Suprapubic skin (tissue), 4 donors: ENCODE data around the gene MAPK1IP1L. TPM values are rescaled to one million over a fixed set of nuclear protein-coding genes. Genes with fewer than 3 reads are reported as not detected.

Experiments used
- DNase-seq, 2 donors: peaks; one replicate each; pipeline ENCODE4 v3.0.0-alpha.2; 2019; ENCODE audit warnings: low spot score in 2 of 2
- H3K27ac ChIP-seq: fragments of 200-600 bp; sonication (generic); one replicate; pipeline ENCODE4 v1.5.1; 2019
- H3K27me3 ChIP-seq: fragments of 200-600 bp; sonication (generic); one replicate; pipeline ENCODE4 v1.5.1; 2019
- H3K36me3 ChIP-seq: fragments of 200-600 bp; sonication (generic); one replicate; pipeline ENCODE4 v1.5.1; 2019
- H3K4me1 ChIP-seq: fragments of 200-600 bp; sonication (generic); one replicate; pipeline ENCODE4 v1.5.1; 2019
- H3K4me3 ChIP-seq: fragments of 200-600 bp; sonication (generic); one replicate; pipeline ENCODE4 v1.5.1; 2019; ENCODE audit warnings: mild to moderate bottlenecking
- H3K9me3 ChIP-seq: fragments of 200-600 bp; sonication (generic); one replicate; pipeline ENCODE4 v1.5.1; 2019
- EP300 ChIP-seq: sonication (generic); formaldehyde crosslinking; IDR thresholded peaks from one replicate; pipeline ENCODE4 v1.6.1; 2017; ENCODE audit warnings: antibody characterized with exemption
- POLR2A ChIP-seq, 2 donors: fragments of 450-650 bp; IDR thresholded peaks; one replicate each; pipeline ENCODE4 v1.6.1; 2017; ENCODE audit warnings: antibody characterized with exemption in 2 of 2, mild to moderate bottlenecking in 2 of 2, moderate library complexity in 2 of 2
- POLR2AphosphoS5 ChIP-seq, 3 donors: sonication (generic); formaldehyde crosslinking; IDR thresholded peaks; one replicate each; pipeline ENCODE4 v1.6.1; 2017; ENCODE audit warnings: antibody characterized with exemption in 3 of 3
- WGBS: methylation state at CpG from one replicate; pipeline ENCODE4 v1.1.5; 2018; 5-methylcytosine and 5-hydroxymethylcytosine counted together
- total RNA-seq, 4 donors: library from RNA; depleted of rRNA; stranded (reverse); fragments of >200 nt; gene quantifications; one replicate each; pipeline ENCODE4 v1.1.0, GENCODE V29; 2016
- TF ChIP-seq, protein P1 (sequence below), 2 donors: fragments of 200-600 bp in 1 of 2; fragments of 450-650 bp in 1 of 2; sonication (generic) in 1 of 2; IDR thresholded peaks; one replicate each; pipeline ENCODE4 v1.5.1; 2016 to 2019; ENCODE audit warnings: antibody characterized with exemption in 2 of 2, mild to moderate bottlenecking in 1 of 2, moderate library complexity in 1 of 2

MAPK1IP1L gene
- total RNA-seq, 4 donors from 2014 or later, result 40.3 to 95.5 (median 59.7) TPM

- TF ChIP-seq EP300 (no peak), POLR2A (IDR thresholded peaks at IDR 0.05) (no peak), POLR2AphosphoS5 (IDR thresholded peaks at IDR 0.05) (no peak)
- TF ChIP-seq, protein P1, sequence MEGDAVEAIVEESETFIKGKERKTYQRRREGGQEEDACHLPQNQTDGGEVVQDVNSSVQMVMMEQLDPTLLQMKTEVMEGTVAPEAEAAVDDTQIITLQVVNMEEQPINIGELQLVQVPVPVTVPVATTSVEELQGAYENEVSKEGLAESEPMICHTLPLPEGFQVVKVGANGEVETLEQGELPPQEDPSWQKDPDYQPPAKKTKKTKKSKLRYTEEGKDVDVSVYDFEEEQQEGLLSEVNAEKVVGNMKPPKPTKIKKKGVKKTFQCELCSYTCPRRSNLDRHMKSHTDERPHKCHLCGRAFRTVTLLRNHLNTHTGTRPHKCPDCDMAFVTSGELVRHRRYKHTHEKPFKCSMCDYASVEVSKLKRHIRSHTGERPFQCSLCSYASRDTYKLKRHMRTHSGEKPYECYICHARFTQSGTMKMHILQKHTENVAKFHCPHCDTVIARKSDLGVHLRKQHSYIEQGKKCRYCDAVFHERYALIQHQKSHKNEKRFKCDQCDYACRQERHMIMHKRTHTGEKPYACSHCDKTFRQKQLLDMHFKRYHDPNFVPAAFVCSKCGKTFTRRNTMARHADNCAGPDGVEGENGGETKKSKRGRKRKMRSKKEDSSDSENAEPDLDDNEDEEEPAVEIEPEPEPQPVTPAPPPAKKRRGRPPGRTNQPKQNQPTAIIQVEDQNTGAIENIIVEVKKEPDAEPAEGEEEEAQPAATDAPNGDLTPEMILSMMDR (IDR thresholded peaks at IDR 0.05), result no peak
- no peak overlapping the region for H3K27ac ChIP-seq
- 15% methylated on average over 7 of the region's 7 CpGs for WGBS
Observed at GRCh38 chr14:55025948-55026347, 25.5 kb upstream of the MAPK1IP1L start.

DNA sequence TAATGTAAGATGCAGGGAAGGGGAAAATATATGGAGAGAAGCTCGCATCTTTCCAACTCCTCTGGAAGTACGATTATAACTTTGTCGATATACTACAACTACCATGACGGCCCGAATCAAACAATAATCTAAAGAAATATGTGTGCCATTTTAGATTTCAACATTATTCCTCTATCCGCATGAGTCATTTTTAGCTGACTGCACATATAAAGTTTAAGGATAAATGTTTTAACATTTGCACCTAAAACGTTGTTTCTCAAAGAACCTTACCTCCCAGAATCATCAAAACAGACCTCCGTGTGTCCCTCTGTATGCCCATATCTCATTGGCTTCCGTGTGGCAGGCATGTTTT lies 25.0 kb upstream of the MAPK1IP1L start:
- DNase-seq, result no peak
- peak overlapping the region; percentile 73 for H3K27ac ChIP-seq
- H3K36me3 ChIP-seq, result no peaks in the 10 kb centered on the region
- WGBS, result 2% methylated on average over 9 of the region's 9 CpGs
- H3K4me1 ChIP-seq, result peaks cover 37% of the 10 kb centered on the region
- H3K27me3 ChIP-seq, result no peaks in the 10 kb centered on the region
- no peaks in the 10 kb centered on the region for H3K9me3 ChIP-seq
- TF ChIP-seq EP300, result no peak
- no peak for TF ChIP-seq POLR2AphosphoS5 (IDR thresholded peaks at IDR 0.05)
- TF ChIP-seq, protein P1 (IDR thresholded peaks at IDR 0.05), result no peak
- TF ChIP-seq POLR2A (IDR thresholded peaks at IDR 0.05), result no peak
- peak overlapping the region; percentile 68 for H3K4me3 ChIP-seq

More at GRCh38 chr14:55025948-55026347, 25.5 kb upstream of the MAPK1IP1L start:
- H3K27me3 ChIP-seq, result no peaks in the 10 kb centered on the region
- peaks cover 33% of the 10 kb centered on the region for H3K4me1 ChIP-seq
- DNase-seq, result no peak
- peak overlapping the region; percentile 68 for H3K4me3 ChIP-seq
- no peaks in the 10 kb centered on the region for H3K36me3 ChIP-seq
- H3K9me3 ChIP-seq, result no peaks in the 10 kb centered on the region

- WGBS, result under 1% methylated on average over 44 of the region's 56 CpGs
- no peaks in the 10 kb centered on the region for H3K9me3 ChIP-seq
- TF ChIP-seq POLR2A (IDR thresholded peaks at IDR 0.05), result peak in 1 of 2 donors; percentile 71
- TF ChIP-seq EP300, result no peak
- peak in 2 of 3 donors; percentile 82 to 84 for TF ChIP-seq POLR2AphosphoS5 (IDR thresholded peaks at IDR 0.05)
- TF ChIP-seq, protein P1 (IDR thresholded peaks at IDR 0.05), result no peak
- peaks cover 38% of the 10 kb centered on the region for H3K4me1 ChIP-seq
- H3K27me3 ChIP-seq, result no peaks in the 10 kb centered on the region
- H3K27ac ChIP-seq, result peak within 1 kb of the TSS; percentile 73
- no peaks in the 10 kb centered on the region for H3K36me3 ChIP-seq
- peak within 1 kb of the TSS; percentile 68 for H3K4me3 ChIP-seq
- peak; percentile 96 to 97 for DNase-seq
Observed at GRCh38 chr14:55026793-55027561, 24.5 kb upstream of the MAPK1IP1L start, which contains the start of the genes SOCS4 and WDHD1. Gene SOCS4, plus strand, starts transcription at chr14:55027236. Its CDS starts 15,806 bp downstream, at chr14:55043042. Gene WDHD1, minus strand, starts transcription at chr14:55027099. Its CDS starts 312 bp downstream, at chr14:55026787.

- TF ChIP-seq EP300 (no peak), POLR2A (IDR thresholded peaks at IDR 0.05) (no peak), POLR2AphosphoS5 (IDR thresholded peaks at IDR 0.05) (no peak)
- TF ChIP-seq, protein P1 (IDR thresholded peaks at IDR 0.05), result no peak
- H3K4me3 ChIP-seq, result peak overlapping the region; percentile 68
- peaks cover 38% of the 10 kb centered on the region for H3K4me1 ChIP-seq
- 5% methylated on average over 8 of the region's 8 CpGs for WGBS
- no peaks in the 10 kb centered on the region for H3K27me3 ChIP-seq
- no peak overlapping the region for H3K27ac ChIP-seq
- no peaks in the 10 kb centered on the region for H3K9me3 ChIP-seq
- no peak for DNase-seq
- H3K36me3 ChIP-seq, result no peaks in the 10 kb centered on the region
Observed at GRCh38 chr14:55028066-55028465, 23.4 kb upstream of the MAPK1IP1L start.

- Histone ChIP-seq H3K27me3 (no peaks in the 10 kb centered on the region), H3K27ac (no peak overlapping the region), H3K4me3 (peak overlapping the region; percentile 68), H3K36me3 (no peaks in the 10 kb centered on the region), H3K4me1 (peaks cover 38% of the 10 kb centered on the region), H3K9me3 (no peaks in the 10 kb centered on the region)
- TF ChIP-seq, protein P1 (IDR thresholded peaks at IDR 0.05), result no peak
- no peak for TF ChIP-seq POLR2A (IDR thresholded peaks at IDR 0.05)
- no peak for TF ChIP-seq POLR2AphosphoS5 (IDR thresholded peaks at IDR 0.05)
- no peak for TF ChIP-seq EP300
- WGBS, result 72% methylated on average over 4 of the region's 4 CpGs
- DNase-seq, result no peak
Observed at GRCh38 chr14:55028476-55028875, 23.0 kb upstream of the MAPK1IP1L start.
